NCI-H2107 treated with DMSO at 0.1 percent for 48 hours (cell line): Measurements from ENCODE around the gene AADACL2.
A peak's percentile ranks its signal among the peaks of the same experiment; 100 is the strongest.

Experiments
- DNase-seq: peaks from one replicate; lab custom pipeline; 2025; ENCODE audit not compliant: unreplicated experiment; lab: John Stamatoyannopoulos, UW

The AADACL2 gene, protein sequence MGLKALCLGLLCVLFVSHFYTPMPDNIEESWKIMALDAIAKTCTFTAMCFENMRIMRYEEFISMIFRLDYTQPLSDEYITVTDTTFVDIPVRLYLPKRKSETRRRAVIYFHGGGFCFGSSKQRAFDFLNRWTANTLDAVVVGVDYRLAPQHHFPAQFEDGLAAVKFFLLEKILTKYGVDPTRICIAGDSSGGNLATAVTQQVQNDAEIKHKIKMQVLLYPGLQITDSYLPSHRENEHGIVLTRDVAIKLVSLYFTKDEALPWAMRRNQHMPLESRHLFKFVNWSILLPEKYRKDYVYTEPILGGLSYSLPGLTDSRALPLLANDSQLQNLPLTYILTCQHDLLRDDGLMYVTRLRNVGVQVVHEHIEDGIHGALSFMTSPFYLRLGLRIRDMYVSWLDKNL

DNA sequence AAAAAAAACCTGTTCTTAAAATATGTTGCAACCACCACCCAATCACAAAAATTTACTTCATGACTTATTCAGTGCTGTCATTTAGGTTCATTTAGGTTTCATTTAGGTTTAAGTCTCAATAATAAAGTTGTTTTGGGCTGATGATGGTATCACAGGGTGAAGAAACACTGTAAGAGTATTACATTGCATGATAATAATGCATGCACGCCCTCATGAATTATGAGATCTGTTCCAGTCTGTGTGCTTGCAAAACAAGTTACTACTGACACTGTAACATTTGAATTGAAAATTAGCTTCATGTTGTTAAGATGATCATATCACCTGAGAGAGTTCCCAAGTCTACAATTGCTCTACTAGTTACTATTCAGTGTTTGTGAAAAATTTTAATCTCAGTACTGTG, at the start of gene AADACL2:
TSS of gene AADACL2 (plus strand) at position 315 of the 400 bp plus-strand sequence. CDS start 109 bp downstream, outside the sequence.
- no peak for DNase-seq

DNA sequence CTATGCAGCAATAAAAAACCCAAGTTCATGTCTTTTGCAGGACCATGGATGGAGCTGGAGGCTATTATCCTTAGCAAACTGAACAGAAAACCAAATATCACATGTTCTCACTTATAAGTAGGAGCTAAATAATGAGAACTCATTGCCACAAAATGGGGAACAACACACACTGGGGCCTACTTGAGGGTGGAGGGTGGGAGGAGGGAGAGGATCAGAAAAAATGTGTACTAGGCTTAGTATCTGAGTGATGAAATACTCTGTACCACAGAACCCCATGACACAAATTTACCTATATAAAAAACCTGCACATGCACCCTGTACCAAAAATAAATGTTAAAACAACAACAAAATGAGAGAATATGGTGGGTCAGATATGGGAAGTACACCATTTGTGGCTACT, 49.6 kb upstream of the AADACL2 start:
- DNase-seq: no peak

DNA sequence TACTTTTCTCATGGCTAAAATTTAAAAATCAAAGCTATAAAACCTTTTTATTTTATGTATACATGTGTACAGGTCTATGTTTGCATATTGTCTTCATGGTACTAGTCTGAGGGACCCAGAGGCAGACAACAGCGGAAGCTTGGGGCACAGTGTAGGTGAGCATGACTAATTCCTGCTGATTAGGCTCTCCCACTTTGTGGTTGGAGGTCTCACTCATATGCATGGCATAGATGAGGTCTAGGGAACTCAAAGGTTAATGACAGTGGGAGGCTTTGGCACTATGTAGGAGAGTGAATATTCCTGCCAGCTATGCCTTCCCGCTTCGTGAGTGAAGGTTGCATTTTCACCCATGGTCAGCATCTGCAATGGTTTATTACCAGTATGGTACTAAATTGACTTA, 47.5 kb upstream of the AADACL2 start:
- DNase-seq: no peak

DNA sequence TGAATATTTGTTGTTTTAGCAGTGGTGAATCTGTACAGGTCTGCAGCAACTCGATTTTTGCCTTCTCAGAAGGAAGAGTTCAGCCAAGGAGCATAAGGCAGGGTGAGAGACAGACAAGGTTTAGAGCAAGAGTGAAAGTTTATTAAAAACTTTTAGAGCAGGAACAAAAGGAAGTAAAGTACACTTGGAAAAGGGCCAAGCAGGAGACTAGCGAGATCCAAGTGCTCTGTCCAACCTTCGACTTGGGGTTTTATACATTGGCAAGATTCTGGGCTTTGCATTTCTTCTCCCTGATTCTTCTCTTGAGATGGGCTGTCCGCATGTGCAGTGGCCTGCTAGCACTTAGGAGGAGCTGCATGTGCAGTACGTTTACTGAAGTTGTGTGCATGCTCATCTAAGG, 46.7 kb upstream of the AADACL2 start:
- DNase-seq: no peak

DNA sequence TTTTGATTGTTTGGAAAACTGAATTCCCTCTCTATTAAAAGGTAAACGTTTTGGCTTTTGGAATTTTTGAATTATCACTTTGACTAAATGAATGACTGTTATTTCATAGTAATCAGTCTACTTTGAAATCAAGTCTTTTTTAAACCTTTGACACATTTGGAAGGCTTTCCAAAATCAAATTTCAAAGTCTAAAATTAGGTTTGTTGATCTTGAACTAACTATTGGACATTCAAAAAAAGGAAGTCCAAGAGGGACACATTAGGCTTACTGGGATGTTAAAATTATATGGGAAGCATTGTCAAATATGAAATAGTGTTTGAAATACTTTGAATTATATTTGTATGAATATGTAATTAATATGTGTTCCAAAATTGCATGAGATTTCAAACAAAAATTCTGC, 45.2 kb upstream of the AADACL2 start:
- no peak for DNase-seq

DNA sequence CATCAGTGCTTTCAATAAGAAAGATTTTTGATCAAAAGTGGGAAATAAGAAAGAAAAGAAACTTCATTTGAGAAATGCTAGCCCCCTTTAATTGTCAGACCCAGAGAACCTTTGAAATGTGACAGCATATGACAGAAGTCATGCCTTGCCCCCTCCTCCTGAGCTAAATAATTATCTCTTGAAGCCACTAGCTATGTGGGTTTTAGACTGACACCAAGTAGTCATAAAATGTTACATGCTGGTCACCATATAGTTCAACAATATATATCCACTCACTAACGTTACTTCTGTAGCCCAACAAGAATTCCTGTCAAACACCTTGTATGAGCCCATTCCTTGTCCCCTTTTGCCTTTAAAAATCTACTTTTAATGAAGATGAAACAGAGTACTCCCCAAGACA, 43.1 kb upstream of the AADACL2 start:
- DNase-seq: no peak

DNA sequence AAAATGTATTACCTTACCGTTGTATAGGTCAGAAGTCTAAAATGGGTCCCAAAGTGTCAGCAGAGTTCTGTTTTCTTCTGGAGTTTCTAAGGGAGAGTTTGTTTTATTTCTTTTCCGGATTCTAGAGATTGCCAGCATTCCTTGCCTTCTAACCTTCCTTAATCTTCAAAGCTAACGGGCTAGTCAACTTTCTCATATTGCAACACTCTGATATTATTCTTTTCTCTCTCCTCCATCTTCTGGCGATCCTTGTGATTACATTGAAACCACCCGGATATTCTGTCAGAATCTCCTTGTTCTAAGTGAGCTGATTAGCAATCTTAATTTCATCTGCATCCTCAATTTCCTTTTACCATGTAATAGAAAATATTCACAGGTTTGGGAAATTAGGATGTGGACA, 36.2 kb upstream of the AADACL2 start:
- no peak for DNase-seq

DNA sequence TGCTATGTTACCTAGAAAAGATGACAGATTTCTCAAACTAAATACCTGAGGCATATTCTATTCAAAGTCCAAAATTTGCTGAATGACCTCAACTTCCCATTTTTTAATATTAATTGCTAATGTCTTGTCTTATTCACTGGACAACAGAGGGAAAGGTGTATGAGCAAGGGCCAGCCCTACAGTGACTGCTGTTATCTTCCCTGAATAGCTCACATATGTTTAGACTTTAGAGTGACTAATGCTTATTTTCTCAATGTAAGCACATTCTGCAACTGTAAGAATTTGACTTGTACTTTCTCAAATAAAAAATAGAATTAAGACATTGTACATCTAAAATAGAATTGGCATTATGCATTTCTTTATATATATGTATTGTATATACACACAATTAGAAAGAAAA, 26.5 kb upstream of the AADACL2 start:
- no peak for DNase-seq

DNA sequence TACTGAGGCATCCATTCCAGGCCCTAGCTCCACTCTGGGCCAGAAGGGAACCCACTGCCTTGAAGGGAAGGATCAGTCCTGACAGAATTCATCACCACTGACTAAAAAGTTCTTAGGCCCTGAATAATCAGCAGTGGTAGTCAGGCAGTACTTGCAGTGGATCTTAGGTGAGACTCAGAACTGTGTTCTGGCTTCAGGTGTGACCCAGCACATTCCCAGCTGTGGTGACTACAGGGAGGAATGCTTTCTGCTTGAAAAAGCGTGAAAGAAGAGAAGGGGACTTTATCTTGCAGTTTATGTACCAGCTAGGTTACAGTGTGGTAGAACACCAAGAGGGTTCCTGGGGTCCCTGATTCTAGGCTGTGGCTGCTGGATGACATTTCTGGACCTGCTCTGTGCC, 24.9 kb upstream of the AADACL2 start:
- no peak for DNase-seq

DNA sequence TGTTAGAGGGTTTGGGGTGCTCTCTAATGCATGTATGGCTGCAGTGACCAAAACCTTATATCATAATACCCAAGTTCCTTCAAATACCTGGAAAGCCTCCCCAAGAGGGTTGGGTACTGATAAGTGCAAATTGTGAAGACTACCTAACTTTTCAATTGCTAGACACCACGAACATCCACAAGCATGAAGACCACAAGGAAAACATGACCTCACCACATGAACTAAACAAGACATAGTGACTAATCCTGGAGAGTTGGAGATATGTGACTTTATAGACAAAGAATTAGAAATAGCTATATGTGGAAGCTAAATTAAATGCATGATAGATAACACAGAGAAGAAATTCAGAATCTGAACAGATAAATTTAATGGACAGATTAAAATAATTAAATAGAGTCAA, 23.9 kb upstream of the AADACL2 start:
- DNase-seq: no peak

DNA sequence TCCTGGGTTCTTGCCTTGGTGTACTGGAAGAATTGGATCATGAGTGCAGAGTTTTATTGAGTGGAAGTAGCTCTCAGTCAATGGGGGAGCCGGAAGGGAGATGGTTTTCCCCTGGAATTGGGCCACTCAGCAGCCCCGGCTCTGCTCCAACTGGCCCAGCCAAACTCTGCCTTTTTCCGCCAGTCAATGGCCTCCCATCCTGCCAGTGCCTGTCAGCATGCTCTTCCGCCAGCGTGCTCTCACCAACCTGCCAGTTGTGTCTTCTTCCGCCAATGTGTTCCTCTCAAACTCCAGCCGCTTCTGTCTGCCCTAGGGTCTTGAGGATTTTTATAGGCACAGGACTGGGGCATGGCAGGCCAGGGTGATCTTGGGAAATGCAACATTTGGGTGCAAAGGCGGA, 12.4 kb upstream of the AADACL2 start:
- DNase-seq: no peak

DNA sequence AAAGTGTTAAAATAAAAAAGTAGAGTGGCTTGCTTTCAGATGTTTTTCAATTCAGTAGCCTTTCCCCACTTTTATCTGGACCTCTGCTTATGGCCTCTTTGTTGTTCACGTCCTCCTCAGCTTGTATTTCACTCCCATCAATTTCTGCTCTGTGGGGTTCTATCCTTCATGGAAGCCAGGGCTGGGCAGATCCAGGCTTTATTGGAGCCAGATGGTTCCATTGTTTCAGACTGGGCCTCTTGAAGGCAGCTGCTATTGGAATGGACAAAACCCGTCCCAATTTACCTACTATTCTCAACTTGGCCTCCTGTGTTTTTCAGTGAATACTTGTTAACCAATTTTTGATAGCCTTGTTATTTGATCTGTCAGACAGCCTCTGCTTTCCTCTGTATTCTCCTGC, 10.9 kb upstream of the AADACL2 start:
- DNase-seq: peak; percentile 89

DNA sequence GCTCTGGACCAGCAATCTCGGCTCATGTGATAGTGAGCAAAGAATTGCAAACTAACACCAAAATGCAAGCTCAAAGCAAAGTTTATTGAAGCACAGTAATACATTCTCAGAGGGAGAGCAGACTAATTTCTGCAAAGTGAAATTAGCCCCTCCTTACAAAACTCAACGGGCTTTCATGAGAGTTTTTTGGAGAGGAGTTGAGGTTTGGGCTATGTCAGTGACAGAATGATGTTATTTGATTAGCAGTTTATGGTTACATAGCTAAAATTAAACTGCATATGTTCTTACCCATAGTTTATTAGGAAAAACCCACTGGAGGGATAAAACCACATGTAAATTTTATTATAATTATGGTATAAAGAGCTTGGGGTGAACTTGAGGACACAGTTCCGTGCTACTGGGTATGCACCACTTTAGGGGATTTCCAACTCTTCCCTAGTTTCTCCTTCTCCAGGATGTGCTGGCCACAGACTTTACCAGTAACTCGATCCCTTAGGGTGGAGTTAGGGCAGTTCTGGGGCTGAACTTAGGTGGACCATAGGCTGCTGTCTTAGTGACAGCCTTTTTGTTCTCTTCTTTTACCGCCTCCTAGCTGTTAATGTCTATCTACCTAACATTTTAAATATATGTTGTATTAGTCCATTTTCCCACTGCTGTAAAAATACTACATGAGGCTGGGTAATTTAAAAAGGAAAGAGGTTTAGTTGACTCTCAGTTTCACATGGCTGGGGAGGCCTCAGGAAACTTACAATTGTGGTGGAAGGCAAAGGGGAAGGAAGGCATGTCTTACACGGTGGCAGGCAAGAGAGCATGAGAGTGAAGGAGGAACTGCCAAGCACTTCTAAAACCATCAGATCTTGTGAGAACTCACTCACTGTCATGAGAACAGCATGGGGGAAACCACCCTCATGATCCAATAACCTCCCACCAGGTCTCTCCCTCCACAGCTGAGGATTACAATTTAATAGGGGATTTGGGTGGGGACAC, 8.9 kb upstream of the AADACL2 start:
- no peak for DNase-seq

DNA sequence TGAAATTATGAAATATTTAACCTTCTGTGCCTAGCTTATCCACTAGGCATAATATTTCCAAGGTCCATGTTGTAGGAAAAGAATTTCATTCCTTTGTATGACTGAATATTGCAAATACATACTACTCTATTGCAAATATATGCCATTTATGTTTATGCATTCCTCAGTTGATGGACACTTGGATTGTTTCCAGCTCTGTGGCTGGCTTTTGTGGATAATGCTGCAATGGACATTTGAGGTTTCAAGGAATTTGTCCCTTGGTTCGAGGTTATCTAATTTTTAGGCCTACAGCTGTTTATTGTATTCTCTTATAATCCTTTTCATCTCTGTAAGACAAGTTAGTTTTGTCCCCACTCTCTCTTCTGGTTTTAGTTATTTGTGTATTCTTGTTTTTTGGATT, 7.7 kb upstream of the AADACL2 start:
- no peak for DNase-seq

DNA sequence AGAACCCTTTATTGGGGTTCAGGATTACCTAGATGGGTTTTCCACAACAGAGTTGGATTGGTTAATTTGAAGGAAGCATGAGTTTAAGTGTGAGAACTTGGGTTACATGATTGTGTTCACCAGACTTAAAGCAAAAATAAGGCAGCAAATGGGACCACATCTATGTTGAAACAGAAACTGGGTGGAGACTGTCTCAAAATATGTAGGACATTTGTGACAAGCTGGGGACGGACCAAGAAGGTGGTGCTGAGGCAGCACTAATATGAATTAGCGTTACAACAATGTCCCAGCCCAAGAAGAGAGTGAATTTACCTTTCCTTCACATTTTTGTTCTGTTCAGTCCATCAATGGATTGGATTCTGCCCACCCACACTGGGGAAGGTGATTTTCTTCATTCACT, 866 bp upstream of the AADACL2 start:
- DNase-seq: no peak

DNA sequence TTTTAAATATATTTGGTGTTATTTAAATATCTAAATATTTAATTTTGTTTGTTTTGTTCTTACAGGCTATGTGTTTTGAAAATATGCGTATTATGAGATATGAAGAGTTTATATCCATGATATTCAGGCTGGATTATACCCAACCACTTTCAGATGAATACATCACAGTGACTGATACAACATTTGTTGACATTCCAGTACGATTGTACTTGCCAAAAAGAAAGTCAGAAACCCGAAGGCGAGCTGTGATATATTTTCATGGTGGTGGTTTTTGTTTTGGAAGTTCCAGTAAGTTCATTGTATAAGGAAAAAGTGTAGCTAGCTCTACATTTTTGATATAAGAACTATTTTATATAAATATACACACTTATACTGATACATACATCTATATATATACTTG, 6.9 kb downstream of the AADACL2 start:
- no peak for DNase-seq

DNA sequence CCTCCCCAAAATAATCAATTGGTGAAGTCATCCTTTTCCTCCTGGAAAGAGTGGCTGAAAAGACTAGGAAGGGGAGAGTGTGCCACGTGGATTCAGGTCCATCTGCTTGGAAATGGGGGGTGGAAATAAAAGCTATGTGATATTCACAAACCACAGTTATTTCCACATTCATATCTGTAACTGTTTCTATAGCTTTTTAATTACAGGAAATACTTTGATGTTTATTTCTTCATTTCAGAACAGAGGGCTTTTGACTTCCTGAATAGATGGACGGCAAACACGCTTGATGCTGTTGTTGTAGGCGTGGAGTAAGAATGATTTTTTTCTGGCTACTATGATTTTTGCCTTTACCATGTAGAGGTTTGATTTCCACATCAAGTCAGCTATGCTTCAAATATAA, 10.1 kb downstream of the AADACL2 start:
- DNase-seq: no peak

DNA sequence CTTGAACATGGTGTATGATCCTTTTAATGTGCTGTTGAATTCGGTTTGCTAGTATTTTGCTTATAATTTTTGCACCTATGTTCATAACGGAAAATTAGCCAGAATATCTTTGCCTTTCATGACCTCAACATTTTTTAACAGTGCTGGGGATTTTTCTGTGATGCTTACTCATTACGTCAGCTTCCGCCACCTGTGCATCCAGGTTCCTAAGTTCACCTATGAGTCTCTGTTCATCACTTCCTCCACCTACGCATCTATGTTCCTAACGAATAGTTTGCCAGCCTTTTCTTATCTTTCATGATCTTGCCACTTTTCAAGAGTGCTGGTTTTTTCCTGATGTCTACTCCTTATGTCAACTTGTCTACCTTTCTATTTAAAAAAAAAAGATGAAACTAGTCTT, 16.5 kb downstream of the AADACL2 start:
- DNase-seq: no peak

DNA sequence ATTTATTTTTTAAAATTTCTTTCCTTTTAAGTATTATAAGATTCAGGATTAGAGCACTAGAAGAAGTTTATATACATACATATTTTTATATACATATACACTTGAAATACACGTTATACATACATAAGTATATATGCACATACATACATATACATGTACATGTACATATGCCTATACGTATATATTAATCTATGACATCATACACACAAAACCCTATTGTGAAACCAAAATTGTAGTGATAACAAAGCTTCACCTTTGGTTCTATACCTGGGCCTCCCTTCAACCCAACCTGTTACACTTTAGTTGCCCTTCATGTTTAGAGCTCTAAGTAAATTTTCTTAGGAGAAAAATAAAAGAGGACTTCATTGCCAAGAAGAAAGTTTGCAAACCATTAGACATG, 17.0 kb downstream of the AADACL2 start:
- no peak for DNase-seq

DNA sequence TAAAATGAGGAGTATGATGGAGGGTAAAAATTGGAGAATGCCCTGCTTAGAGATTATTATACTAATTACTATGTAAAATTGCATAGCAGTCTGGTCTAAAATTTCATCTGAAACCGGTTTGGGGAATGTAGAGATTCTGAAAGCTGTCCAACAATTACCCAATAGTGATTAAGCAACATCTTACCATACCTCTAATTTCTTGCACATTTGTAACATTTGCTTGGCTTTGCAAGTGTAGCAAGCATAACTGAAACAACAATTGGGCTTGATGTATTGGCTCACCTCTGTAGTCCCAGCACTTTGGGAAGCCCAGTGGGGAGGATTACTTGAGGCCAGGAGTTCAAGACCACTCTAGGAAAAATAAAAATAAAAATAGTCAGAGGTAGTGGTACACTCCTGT, 17.4 kb downstream of the AADACL2 start:
- no peak for DNase-seq

DNA sequence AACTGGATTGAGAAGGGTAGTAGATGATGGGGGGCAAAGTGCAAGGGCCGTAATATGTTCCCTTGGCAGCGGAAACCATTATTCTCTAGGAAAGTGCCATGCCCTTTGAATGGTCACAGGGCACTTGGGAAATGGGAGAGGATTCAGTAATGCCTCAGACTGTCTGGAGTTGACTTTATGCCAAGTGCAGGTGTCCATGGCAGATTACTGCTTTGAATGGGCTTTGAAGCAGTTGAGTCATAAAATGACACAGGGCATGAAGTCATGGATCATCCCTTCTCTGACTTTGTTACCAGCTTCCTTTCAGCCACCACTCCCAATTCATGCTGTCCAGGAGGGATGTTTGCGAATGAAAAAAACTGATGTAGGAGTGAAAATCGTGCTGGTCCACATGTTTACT, 20.1 kb downstream of the AADACL2 start:
- DNase-seq: no peak

DNA sequence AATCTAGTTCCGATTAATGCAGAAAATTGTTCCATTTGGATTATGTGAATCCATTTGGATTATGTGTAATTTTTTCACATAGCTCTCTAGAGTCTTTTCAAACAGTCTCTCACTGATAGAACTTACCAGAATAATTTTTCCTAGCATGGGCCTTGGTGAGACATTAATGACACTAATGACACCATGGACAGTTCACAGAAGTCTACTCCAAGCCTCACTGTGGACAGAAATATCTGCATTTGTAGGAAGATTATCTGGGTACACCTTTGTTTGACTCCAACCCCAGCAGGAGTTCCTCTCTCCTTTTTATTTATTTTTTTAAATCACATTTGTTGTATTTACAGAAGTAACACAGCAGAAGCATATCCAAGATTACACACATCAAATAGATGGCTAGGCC, 27.9 kb downstream of the AADACL2 start:
- DNase-seq: no peak
